GM23338 (cell line): Measurements from ENCODE around the gene KRTAP9-2.
"Not testable (repeated sequence)": the region's sequence is repeated elsewhere in the genome, so short reads cannot be mapped to it uniquely, and the experiment has no call there.

Source experiments
- JUNB ChIP-seq: IDR thresholded peaks from one replicate; pipeline ENCODE4 v1.6.1; 2016; ENCODE audit warnings: antibody characterized with exemption; ENCODE audit not compliant: unreplicated experiment
- POLR2AphosphoS5 ChIP-seq: IDR thresholded peaks from 2 replicates; pipeline ENCODE4 v1.6.1; 2016; ENCODE audit warnings: antibody characterized with exemption, low read depth
- TF ChIP-seq, protein P1 (sequence below), 2 experiments: fragments of 200-600 bp in 1 of 2; sonication (generic) in 1 of 2; conservative IDR thresholded peaks; 2 replicates each; pipeline versions ENCODE4 v1.5.1 to v1.6.1; 2016 to 2017; ENCODE audit warnings: antibody characterized with exemption in 2 of 2, low read depth in 2 of 2, mild to moderate bottlenecking in 2 of 2, moderate library complexity in 1 of 2
- TF ChIP-seq, protein P2 (sequence below): IDR thresholded peaks from one replicate; pipeline ENCODE4 v1.6.1; 2018; ENCODE audit warnings: antibody characterized with exemption; ENCODE audit not compliant: unreplicated experiment

DNA sequence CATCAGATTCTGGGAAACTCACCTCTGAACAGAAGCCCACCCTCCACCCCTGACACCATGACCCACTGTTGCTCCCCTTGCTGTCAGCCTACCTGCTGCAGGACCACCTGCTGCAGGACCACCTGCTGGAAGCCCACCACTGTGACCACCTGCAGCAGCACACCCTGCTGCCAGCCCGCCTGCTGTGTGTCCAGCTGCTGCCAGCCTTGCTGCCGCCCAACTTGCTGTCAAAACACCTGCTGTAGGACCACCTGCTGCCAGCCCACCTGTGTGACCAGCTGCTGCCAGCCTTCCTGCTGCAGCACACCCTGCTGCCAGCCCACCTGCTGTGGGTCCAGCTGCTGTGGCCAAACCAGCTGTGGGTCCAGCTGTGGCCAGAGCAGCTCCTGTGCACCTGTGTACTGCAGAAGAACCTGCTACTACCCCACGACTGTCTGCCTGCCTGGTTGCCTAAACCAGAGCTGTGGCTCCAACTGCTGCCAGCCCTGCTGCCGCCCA lies at the start of gene KRTAP9-2:
- TF ChIP-seq, protein P1, sequence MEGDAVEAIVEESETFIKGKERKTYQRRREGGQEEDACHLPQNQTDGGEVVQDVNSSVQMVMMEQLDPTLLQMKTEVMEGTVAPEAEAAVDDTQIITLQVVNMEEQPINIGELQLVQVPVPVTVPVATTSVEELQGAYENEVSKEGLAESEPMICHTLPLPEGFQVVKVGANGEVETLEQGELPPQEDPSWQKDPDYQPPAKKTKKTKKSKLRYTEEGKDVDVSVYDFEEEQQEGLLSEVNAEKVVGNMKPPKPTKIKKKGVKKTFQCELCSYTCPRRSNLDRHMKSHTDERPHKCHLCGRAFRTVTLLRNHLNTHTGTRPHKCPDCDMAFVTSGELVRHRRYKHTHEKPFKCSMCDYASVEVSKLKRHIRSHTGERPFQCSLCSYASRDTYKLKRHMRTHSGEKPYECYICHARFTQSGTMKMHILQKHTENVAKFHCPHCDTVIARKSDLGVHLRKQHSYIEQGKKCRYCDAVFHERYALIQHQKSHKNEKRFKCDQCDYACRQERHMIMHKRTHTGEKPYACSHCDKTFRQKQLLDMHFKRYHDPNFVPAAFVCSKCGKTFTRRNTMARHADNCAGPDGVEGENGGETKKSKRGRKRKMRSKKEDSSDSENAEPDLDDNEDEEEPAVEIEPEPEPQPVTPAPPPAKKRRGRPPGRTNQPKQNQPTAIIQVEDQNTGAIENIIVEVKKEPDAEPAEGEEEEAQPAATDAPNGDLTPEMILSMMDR (conservative IDR thresholded peaks at IDR 0.05; ENCODE audit: low read depth in 2 of 2) = not testable (repeated sequence)
- not testable (repeated sequence) for TF ChIP-seq POLR2AphosphoS5, JUNB
- TF ChIP-seq, protein P2, sequence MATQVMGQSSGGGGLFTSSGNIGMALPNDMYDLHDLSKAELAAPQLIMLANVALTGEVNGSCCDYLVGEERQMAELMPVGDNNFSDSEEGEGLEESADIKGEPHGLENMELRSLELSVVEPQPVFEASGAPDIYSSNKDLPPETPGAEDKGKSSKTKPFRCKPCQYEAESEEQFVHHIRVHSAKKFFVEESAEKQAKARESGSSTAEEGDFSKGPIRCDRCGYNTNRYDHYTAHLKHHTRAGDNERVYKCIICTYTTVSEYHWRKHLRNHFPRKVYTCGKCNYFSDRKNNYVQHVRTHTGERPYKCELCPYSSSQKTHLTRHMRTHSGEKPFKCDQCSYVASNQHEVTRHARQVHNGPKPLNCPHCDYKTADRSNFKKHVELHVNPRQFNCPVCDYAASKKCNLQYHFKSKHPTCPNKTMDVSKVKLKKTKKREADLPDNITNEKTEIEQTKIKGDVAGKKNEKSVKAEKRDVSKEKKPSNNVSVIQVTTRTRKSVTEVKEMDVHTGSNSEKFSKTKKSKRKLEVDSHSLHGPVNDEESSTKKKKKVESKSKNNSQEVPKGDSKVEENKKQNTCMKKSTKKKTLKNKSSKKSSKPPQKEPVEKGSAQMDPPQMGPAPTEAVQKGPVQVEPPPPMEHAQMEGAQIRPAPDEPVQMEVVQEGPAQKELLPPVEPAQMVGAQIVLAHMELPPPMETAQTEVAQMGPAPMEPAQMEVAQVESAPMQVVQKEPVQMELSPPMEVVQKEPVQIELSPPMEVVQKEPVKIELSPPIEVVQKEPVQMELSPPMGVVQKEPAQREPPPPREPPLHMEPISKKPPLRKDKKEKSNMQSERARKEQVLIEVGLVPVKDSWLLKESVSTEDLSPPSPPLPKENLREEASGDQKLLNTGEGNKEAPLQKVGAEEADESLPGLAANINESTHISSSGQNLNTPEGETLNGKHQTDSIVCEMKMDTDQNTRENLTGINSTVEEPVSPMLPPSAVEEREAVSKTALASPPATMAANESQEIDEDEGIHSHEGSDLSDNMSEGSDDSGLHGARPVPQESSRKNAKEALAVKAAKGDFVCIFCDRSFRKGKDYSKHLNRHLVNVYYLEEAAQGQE = not testable (repeated sequence)
